Right atrium auricular region (tissue), 2 donors: ENCODE data around the gene MYBL2. TPM values are rescaled to one million over a fixed set of nuclear protein-coding genes. Genes with fewer than 3 reads are reported as not detected.

Experiments used
- DNase-seq: peaks from one replicate; pipeline ENCODE4 v3.0.0-alpha.2; 2019; ENCODE audit warnings: low spot score
- H3K27ac ChIP-seq, 2 donors: fragments of 200-600 bp; sonication (generic); 1 replicate in 1 of 2; 2 replicates in 1 of 2; pipeline ENCODE4 v1.5.1; 2016 to 2019
- H3K27me3 ChIP-seq, 2 donors: fragments of 200-600 bp; sonication (generic); one replicate each; pipeline versions ENCODE4 v1.5.1 to v1.6.0; 2017 to 2019
- H3K36me3 ChIP-seq: fragments of 200-600 bp; sonication (generic); one replicate; pipeline ENCODE4 v1.5.1; 2016
- H3K4me1 ChIP-seq, 2 donors: fragments of 200-600 bp; sonication (generic); one replicate each; pipeline versions ENCODE4 v1.5.1 to v1.6.0; 2017 to 2019
- H3K4me3 ChIP-seq, 2 donors: fragments of 200-600 bp; sonication (generic); 1 replicate in 1 of 2; 2 replicates in 1 of 2; pipeline ENCODE4 v1.5.1; 2017 to 2019; ENCODE audit warnings: mild to moderate bottlenecking in 1 of 2, moderate library complexity in 1 of 2
- H3K9me3 ChIP-seq, 2 donors: fragments of 200-600 bp; sonication (generic); one replicate each; pipeline ENCODE4 v1.5.1; 2019
- total RNA-seq, 2 donors: library from RNA; depleted of rRNA; stranded (reverse); fragments of >200 nt; gene quantifications; one replicate each; pipeline ENCODE4 v1.1.0, GENCODE V29; 2016
- TF ChIP-seq, protein P1 (sequence below), 2 donors: fragments of 200-600 bp; sonication (generic); IDR thresholded peaks; one replicate each; pipeline ENCODE4 v1.5.1; 2019; ENCODE audit warnings: antibody characterized with exemption in 2 of 2

MYBL2 gene
- total RNA-seq, 2 donors from 2014 or later: not detected

DNA sequence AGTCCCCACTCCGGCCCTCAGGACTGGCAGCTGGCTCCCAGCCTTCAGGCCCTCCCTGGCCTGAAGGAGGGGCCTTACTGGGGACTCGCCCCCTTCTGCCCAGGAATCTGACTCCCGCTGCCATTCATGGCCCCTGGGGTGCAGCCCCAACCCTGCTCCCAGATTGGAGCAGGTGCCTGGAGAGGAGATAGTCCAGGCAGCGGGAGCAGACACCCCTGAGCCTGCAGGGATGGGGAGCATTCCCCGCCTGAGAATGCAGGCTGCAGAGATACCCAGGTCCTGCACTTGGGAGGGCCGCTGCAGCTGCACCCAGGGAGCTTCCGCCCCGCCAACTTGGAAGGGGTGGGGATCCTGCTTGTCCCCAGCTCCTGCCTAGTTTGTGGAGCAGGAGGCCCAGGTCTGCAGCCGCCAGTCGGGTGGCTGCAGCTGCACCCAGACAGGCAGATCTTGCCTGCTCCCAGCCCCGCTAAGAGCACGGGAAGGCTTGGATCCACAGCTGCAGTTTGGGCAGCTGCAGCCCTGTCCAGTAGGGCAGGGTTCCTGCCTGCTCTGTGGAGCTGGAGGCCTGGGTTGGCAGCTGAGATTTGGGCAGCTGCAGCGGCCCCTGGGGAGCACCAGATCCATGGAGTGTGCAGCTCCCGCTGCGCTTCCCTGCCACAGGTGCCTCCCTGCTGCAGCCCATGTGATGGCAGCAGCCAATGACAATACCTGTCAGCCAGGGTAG lies 54.7 kb downstream of the MYBL2 start:
- Histone ChIP-seq H3K4me1 (no peaks in the 10 kb centered on the region), H3K4me3 (no peak overlapping the region), H3K27ac (no peak overlapping the region), H3K9me3 (no peaks in the 10 kb centered on the region), H3K27me3 (no peaks in the 10 kb centered on the region), H3K36me3 (no peaks in the 10 kb centered on the region)
- TF ChIP-seq, protein P1, sequence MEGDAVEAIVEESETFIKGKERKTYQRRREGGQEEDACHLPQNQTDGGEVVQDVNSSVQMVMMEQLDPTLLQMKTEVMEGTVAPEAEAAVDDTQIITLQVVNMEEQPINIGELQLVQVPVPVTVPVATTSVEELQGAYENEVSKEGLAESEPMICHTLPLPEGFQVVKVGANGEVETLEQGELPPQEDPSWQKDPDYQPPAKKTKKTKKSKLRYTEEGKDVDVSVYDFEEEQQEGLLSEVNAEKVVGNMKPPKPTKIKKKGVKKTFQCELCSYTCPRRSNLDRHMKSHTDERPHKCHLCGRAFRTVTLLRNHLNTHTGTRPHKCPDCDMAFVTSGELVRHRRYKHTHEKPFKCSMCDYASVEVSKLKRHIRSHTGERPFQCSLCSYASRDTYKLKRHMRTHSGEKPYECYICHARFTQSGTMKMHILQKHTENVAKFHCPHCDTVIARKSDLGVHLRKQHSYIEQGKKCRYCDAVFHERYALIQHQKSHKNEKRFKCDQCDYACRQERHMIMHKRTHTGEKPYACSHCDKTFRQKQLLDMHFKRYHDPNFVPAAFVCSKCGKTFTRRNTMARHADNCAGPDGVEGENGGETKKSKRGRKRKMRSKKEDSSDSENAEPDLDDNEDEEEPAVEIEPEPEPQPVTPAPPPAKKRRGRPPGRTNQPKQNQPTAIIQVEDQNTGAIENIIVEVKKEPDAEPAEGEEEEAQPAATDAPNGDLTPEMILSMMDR (IDR thresholded peaks at IDR 0.05): no peak
- no peak for DNase-seq

DNA sequence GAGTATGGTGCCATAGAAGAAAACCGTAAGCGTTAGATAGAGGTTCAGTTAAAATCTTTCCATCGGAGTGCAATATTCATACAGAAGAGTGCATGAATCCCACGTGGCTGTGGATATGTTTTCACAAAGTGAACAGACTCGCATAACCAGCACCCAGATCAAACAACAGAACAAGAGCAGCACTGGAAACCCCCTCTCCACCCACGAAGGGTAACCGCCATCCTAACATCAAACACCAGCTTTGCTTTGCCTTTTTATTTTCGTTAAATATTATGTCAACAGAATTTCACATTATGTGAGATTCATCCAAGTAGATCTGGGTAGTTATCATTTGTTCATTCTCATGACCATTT lies 55.2 kb downstream of the MYBL2 start:
- Histone ChIP-seq H3K4me3 (no peak overlapping the region), H3K9me3 (no peaks in the 10 kb centered on the region)

GRCh38 chr20:43723186-43723585 lies 56.3 kb downstream of the MYBL2 start:
- TF ChIP-seq, protein P1 (IDR thresholded peaks at IDR 0.05): no peak
- Histone ChIP-seq H3K36me3 (no peaks in the 10 kb centered on the region), H3K4me1 (no peaks in the 10 kb centered on the region), H3K9me3 (no peaks in the 10 kb centered on the region), H3K27me3 (no peaks in the 10 kb centered on the region), H3K27ac (no peak overlapping the region), H3K4me3 (no peak overlapping the region)
- no peak for DNase-seq

More for the DNA sequence above, 55.2 kb downstream of the MYBL2 start:
- DNase-seq: no peak
- Histone ChIP-seq H3K4me1 (no peaks in the 10 kb centered on the region), H3K36me3 (no peaks in the 10 kb centered on the region), H3K27me3 (no peaks in the 10 kb centered on the region), H3K27ac (no peak overlapping the region)
- TF ChIP-seq, protein P1 (IDR thresholded peaks at IDR 0.05): no peak

DNA sequence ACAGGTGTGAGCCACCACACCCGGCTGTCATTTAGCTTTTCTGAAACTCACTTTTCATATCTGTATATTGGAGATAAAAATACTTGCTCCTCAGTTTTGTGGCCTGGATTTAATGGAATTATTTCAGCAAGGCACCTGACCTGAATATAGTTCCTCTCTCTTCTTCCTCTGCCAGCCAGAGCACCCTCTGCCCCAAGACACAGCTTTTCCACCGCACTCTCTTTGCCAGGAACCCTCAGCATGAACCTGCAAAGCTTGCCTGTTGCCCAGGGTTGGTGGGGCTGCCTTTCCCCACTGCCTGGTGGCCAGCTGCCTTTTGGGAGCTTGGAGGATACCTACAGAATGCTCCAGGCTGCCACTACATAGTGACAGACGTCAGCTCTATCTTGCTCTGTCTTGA lies 56.8 kb downstream of the MYBL2 start:
- TF ChIP-seq, protein P1 (IDR thresholded peaks at IDR 0.05): no peak
- no peaks in the 10 kb centered on the region for H3K36me3 ChIP-seq
- DNase-seq: no peak
- no peak overlapping the region for H3K4me3 ChIP-seq
- no peaks in the 10 kb centered on the region for H3K27me3 ChIP-seq
- no peaks in the 10 kb centered on the region for H3K9me3 ChIP-seq
- H3K27ac ChIP-seq: no peak overlapping the region
- no peaks in the 10 kb centered on the region for H3K4me1 ChIP-seq

- H3K4me3 ChIP-seq: no peak overlapping the region
- TF ChIP-seq, protein P1 (IDR thresholded peaks at IDR 0.05): no peak
- no peaks in the 10 kb centered on the region for H3K36me3 ChIP-seq
- no peaks in the 10 kb centered on the region for H3K27me3 ChIP-seq
- no peaks in the 10 kb centered on the region for H3K9me3 ChIP-seq
- DNase-seq: no peak
- H3K27ac ChIP-seq: no peak overlapping the region
- H3K4me1 ChIP-seq: no peaks in the 10 kb centered on the region
Measured at GRCh38 chr20:43724383-43724782, 57.5 kb downstream of the MYBL2 start.

GRCh38 chr20:43725666-43726065 lies 58.8 kb downstream of the MYBL2 start:
- Histone ChIP-seq H3K4me3 (no peak overlapping the region), H3K27me3 (no peaks in the 10 kb centered on the region), H3K4me1 (no peaks in the 10 kb centered on the region), H3K9me3 (no peaks in the 10 kb centered on the region), H3K36me3 (no peaks in the 10 kb centered on the region), H3K27ac (no peak overlapping the region)
- TF ChIP-seq, protein P1 (IDR thresholded peaks at IDR 0.05): no peak
- no peak for DNase-seq
